ENCODE data around the gene ING3. TPM values are rescaled to one million over a fixed set of nuclear protein-coding genes. Genes with fewer than 3 reads are reported as not detected.

The ING3 gene
- total RNA-seq, 1 experiment from 2014 or later = 23.1 TPM

DNA sequence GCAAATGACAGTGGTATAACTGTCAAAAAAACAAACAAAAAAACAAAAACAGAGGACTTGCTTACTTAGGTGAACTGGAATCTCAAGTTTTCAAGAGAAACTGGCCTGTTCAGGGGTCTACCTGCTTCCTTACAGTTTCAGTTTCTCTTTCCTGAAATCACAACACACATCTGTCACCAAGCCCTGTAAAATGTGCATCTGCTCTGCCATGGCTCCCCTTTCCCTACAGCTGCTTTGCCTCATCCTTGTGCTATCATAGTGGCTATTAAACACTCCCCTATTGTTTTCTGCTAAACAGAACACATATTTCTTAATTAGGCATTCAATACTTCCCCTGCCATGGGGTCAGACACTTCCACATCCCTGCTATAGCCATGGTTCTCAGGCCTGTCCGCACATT is 75.6 kb downstream of the ING3 start:
- Histone ChIP-seq H3K27ac (ENCODE audit: insufficient read length, low read depth, low read length) (no peak overlapping the region), H3K79me2 (ENCODE audit: insufficient read depth, low read length) (no peaks in the 10 kb centered on the region), H2BK20ac (ENCODE audit: low read depth, low read length, poor library complexity, severe bottlenecking) (no peak overlapping the region), H3K18ac (ENCODE audit: insufficient read length, low read depth, low read length) (no peak overlapping the region), H3K4me2 (ENCODE audit: insufficient read depth, insufficient read length, low read length) (no peak overlapping the region), H2AK5ac (ENCODE audit: insufficient read length, low read length) (no peak overlapping the region), H3K23me2 (ENCODE audit: insufficient read length, low read depth, low read length, poor library complexity, severe bottlenecking) (no peaks in the 10 kb centered on the region), H3K23ac (ENCODE audit: insufficient read length, low read depth, low read length) (no peak overlapping the region), H4K8ac (replicated peaks; ENCODE audit: insufficient read length, low read depth, low read length) (no peak overlapping the region), H3K14ac (ENCODE audit: insufficient read depth, low read length) (no peak overlapping the region), H3K27me3 (ENCODE audit: insufficient read depth, low read length) (no peaks in the 10 kb centered on the region), H2BK15ac (ENCODE audit: low read depth, low read length) (no peak overlapping the region), H4K5ac (ENCODE audit: insufficient read length, low read depth, low read length) (no peak overlapping the region), H4K20me1 (ENCODE audit: control insufficient read depth, insufficient read depth, insufficient read length) (no peaks in the 10 kb centered on the region), H2BK120ac (ENCODE audit: low read depth, low read length, poor library complexity, severe bottlenecking) (no peak overlapping the region), H2BK12ac (ENCODE audit: insufficient read length, low read depth, low read length) (no peak overlapping the region), H3K79me1 (ENCODE audit: insufficient read depth, low read depth, low read length, poor library complexity, severe bottlenecking) (no peaks in the 10 kb centered on the region), H3K9ac (ENCODE audit: extremely low read depth, insufficient read length, low read length) (no peak overlapping the region), H3K4ac (ENCODE audit: low read depth, low read length) (no peak overlapping the region), H2BK5ac (ENCODE audit: insufficient read length, low read length) (no peak overlapping the region), H3K56ac (ENCODE audit: insufficient read length, low read depth, low read length) (no peak overlapping the region), H4K91ac (ENCODE audit: insufficient read length, low read depth, low read length) (no peak overlapping the region), H3K4me1 (ENCODE audit: insufficient read depth, low read length) (no peaks in the 10 kb centered on the region), H2AFZ (ENCODE audit: low read length) (no peak overlapping the region), H3K9me3 (ENCODE audit: control insufficient read depth, low read depth, low read length) (no peaks in the 10 kb centered on the region), H3T11ph (ENCODE audit: low read length) (no peak overlapping the region)
- TF ChIP-seq, protein P1, sequence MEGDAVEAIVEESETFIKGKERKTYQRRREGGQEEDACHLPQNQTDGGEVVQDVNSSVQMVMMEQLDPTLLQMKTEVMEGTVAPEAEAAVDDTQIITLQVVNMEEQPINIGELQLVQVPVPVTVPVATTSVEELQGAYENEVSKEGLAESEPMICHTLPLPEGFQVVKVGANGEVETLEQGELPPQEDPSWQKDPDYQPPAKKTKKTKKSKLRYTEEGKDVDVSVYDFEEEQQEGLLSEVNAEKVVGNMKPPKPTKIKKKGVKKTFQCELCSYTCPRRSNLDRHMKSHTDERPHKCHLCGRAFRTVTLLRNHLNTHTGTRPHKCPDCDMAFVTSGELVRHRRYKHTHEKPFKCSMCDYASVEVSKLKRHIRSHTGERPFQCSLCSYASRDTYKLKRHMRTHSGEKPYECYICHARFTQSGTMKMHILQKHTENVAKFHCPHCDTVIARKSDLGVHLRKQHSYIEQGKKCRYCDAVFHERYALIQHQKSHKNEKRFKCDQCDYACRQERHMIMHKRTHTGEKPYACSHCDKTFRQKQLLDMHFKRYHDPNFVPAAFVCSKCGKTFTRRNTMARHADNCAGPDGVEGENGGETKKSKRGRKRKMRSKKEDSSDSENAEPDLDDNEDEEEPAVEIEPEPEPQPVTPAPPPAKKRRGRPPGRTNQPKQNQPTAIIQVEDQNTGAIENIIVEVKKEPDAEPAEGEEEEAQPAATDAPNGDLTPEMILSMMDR (conservative IDR thresholded peaks at IDR 0.05) = no peak
- H3K27me3 Mint-ChIP-seq (ENCODE audit: low read depth) = no peaks in the 10 kb centered on the region
- WGBS (ENCODE audit: extremely low coverage, insufficient read length, low lambda C conversion rate) = no CpG with 5 or more reads among the region's 1 CpG
- no peak for DNase-seq
- peaks cover 3 to 17% of the 10 kb centered on the region in 2 experiments; a peak in 2 of 4 replicates for H3K4me1 Mint-ChIP-seq
- peak overlapping the region in 1 of 3 experiments; percentile 81; a peak in 2 of 7 replicates for H3K27ac Mint-ChIP-seq
- H3K36me3 Mint-ChIP-seq (ENCODE audit: insufficient read depth in 1 of 3, low read depth in 3 of 3) = no peaks in the 10 kb centered on the region
- no peak overlapping the region for H3K4me3 Mint-ChIP-seq
- H3K9me3 Mint-ChIP-seq = peaks cover 0 to 2% of the 10 kb centered on the region in 2 experiments; a peak in 1 of 5 replicates
